GM21360 (cell line): ENCODE results near the gene FOXS1.

ENCODE experiments used
- ATAC-seq: cut with Tn5 transposase; IDR thresholded peaks from one replicate; pipeline ENCODE4 v1.9.1; 2021; ENCODE audit warnings: mild to moderate bottlenecking, moderate library complexity; ENCODE audit not compliant: unreplicated experiment

FOXS1 gene

DNA sequence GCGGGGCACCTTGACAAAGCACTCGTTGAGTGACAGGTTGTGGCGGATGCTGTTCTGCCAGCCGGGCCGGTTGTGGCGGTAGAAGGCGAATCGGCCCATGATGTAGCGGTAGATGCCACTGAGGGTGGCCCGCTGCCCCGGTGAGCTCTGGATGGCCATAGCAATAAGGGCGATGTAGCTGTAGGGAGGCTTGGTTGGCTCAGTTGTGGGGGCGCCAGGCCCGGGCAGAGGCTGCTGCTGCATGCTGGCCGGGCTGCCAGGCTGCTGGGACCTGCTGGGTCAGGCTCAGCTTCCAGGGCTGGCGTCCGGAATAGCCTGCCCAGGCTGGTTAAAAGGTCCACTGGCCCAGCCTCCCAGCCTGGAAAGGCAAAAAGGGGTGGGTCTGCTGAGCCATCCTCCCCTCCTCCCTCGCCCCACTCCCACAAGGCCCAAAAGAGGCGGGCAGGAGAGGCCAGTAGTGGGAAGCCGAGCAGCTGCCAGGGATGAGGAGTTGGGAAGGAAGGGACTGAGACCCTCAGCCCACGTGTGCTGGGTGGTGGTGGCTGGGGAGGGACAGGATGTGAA lies at the start of gene FOXS1:
TSS of gene FOXS1 (minus strand) at position 305 of the 564 bp plus-strand sequence. CDS start at position 243, 62 bp downstream.
- ATAC-seq, result no peak

DNA sequence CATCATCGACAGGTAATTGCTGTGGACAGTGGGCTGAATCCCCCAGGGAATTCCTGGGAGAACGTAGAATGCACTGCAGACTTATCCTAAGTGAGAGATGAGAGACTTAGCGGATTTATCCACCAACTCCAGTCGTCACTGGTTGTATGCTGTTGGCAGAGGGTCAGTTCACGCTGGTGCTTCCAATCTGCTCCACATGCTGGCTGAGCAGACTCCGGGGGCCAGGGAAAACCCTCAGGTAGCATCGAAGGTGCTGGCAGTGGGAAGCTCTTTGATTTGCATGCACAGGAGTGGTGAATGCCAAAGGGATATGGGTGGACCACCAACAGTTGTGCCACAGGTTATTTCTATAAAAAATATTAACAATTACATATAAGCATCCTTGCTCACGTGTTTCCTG lies 45.2 kb upstream of the FOXS1 start:
- no peak for ATAC-seq

DNA sequence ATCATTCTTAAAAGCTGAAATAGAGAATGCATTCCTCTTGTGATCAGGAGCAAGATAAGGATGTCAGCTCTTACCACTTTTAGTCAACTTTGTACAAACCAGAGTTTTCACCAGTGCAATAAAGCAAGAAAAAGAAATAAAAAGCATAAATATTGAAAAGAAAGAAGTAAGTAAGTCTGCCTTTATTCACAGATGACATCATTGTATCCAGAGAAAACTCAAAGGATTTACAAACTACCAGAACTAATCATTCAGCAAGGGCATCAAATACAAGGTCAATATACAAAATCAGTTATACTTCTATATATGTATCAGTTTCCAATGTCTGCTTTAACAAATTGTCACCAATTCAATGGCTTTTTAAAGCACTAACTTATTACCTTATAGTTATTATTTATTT lies 38.4 kb upstream of the FOXS1 start:
- no peak for ATAC-seq

DNA sequence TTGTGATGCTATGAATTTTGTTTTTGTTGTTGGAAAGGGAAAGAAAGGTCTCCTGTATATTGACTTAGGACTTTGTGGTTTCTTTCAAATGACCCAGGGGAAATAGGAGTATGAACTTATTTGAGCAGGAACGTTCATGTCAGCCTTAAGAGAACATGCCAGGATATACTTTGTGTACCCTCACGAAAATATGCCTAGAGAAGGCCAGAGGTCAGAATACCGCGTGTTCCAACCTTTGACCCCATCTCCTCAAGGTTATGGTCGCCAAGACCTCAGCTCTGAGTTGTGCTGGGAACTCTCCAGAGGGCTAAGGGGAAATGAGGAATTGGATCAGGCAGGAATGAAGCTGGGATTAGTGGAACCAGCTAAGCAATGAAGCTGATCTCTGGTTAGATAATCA lies 36.5 kb upstream of the FOXS1 start:
- ATAC-seq, result no peak

DNA sequence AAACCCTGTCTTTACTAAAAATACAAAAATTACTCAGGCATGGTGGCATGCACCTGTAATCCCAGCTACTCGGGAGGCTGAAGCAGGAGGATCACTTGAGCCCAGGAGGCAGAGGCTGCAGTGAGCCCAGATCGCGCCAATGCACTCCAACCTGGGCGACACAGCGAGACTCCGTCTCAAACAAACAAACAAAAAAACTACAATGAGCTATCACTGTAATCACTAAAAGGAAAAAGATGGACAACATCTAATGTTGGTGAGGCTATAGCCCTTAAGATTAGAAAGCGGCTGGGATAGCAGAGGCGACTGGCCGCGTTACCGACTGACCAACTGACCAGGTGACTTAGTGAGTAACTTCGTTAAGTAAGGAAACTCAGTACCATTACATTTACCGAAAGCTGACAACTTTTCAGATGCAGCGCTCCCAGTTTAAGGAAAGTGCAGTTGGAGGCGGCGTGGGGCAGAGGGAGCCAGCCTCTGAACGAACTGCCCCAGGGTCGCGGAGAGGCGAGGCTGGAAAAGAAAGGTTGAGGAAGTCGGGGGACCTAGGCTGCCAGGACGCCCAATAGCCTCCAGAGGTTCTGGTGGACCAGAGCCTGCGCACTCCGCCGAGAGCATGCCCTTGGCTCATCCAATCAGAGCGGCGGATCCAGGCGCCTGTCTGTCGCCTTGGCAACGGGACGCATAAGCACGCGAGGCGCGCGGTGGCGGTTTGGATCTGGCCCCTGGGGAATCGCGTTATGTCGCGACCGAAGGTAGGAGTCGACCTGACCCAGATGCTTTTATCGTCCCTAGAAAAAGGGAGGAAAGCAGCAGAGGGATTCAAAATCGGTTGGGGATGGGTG lies 34.0 kb upstream of the FOXS1 start:
- peak; percentile 86 for ATAC-seq

DNA sequence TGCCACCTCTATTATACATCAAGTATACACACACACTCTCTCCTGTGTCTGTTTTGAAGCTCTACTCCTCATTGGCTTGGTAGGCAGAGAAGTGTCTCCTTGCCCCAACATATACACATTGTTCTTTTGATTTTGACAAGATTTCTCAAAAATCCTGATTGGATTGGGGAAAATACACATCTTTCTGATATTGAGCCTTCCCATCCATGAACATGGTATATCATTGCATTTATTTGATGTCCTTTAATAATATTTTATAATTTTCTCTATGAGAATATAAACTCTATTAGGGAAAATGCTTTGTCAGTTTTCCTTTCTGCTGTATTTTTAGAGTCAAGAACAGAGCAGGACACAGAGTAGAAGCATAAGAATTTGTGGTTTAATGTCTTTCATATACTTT lies 32.3 kb upstream of the FOXS1 start:
- ATAC-seq, result no peak

DNA sequence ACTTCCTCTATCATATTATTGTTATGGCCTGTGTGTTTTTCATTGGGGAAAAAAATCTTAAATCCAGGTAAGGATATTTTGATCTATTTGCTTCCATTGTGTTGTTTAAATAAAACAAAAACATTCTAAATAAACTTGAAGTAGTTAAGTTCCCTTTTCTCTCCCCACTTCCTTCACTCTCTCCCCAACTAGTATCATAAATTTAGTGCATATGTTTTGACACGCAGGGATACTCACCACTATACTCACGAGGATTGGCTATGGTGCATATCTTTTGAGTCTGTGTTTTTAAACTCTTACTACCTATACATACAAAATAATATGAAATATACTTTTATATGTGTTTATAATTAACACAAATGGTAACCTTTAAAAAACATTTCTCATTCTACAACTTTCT lies 30.3 kb upstream of the FOXS1 start:
- ATAC-seq, result no peak

DNA sequence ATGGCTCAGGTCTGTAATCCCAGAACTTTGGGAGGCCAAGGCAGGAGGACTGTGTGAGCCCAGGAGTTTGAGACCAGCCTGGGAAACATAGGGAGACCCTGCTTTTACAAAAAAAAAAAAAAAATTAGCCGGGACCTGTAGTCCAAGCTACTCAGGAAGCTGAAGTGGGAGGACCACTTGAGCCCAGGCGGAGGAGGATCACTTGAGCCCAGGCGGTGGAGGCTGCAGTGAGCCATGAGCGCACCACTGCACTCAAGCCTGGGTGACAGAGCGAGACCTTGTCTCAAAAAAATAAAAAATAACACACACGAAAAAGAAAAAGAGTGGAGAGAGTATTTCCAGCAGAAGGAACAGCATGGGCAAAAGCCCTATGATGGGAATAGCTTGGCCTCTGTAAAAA lies 27.0 kb upstream of the FOXS1 start:
- ATAC-seq, result no peak

DNA sequence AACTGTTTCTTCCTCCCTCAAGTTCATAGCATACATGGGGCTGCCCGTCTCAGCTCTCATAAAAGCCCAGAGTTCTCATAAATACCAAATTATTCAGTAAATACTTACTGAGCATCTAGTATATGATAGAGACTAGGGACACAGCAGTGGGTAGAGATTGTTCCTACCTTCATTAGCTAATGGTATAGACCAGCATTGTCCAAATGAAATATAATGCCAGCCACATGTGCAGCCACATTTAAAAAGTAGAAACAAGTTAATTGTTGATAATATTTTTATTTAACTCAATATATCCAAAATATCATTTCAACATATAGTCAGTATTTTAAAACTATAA lies 26.2 kb upstream of the FOXS1 start:
- ATAC-seq, result no peak

DNA sequence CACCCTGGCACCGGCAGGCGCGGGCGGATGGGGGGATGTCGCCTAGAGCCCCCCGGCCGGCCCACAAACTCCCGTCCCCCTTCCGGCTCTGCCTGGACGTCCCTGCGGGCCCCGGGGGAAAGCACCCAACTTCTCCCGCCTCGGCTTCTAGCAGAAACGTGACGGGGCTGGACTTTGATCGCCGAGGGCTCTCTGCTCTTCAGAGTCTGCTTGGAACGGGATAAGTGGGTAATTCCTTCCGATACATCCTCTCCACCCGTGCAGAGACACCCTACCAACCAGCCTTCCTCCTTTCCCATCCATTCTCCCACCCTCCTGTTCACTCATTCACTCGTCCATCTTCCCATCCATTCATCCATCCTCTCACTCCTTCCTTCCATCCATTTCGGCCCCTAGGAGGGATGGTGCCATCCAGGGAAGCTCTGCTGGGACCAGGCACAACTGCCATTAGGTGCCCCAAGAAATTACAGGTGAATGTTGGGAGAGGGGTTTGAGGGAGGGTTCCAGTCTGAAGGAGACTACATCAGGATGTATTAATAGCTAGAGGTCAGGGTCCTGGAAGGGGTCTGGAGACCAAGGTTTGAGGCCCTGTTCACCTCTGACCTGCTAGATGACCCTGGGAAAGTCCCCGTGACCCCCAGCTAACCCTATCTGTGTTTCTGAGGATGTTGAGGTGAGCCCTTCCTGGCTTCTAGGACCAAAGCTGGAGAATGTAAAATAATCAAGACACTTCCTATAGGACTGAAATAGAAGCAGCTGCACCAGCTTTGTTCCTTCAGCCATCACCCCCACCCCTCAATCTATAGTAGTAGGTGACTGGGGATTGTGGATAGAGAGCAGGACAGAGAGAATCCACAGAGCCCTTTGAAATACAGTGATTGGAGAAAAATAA lies 25.6 kb upstream of the FOXS1 start:
- ATAC-seq, result no peak

DNA sequence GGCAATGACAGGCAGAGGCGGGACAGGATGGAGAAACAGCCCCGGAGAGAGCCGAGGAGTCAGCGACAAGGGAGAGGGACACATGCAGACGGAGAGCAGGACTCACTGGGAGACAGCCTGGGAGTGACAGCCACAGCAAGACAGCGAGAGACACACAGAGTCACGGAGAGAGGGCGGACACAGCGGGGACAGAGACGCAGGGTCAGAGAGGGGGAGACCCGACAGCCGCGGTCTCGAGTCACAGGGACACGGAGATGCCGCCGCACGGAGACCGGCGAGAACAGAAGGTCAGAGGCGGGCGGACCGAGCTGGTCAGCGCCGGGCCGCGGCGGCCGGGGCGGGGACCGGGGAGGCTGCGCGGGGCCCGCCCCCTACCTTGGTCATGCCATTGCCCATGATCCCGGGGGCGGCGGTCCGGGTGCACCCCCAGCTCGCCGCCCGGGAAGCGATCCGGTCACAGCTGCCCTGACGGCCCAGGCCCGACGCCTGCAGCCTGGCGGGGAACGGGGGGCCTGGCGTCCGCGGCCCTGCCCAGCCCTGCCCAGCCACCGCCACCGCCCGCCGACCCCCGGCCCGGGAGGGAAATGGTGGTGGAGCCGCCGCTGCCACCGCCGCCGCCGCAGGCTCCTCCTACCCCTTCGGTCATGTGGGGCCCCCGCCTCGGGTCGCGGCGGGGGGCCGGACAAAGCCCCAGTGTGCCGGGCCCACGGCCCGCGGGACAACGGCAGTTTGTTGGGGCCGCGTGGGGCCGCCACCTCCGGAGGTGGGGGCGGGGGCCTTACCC lies 24.7 kb upstream of the FOXS1 start, which contains the start of the genes DUSP15 and TTLL9:
TSS of gene DUSP15 (minus strand) at position 586 of the 784 bp plus-strand sequence. CDS start at position 396, 190 bp downstream.
TSS of gene TTLL9 (plus strand) at position 693 of the 784 bp plus-strand sequence. CDS start 493 bp downstream, outside the sequence.
- no peak for ATAC-seq

DNA sequence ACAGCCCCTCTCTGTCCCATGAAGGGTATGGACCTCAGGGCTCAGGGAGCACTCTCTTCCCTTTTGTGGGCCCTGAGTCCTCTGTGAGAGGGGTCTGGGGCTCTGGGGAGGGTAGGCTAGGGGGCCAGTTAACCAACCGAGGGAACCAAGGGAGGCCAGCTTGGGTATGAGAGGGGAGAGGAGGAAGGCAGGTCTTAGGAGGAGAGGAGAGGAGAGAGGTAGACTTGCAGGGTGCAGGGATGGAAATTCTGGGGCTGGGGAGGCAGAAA lies 24.2 kb upstream of the FOXS1 start:
- ATAC-seq, result no peak

DNA sequence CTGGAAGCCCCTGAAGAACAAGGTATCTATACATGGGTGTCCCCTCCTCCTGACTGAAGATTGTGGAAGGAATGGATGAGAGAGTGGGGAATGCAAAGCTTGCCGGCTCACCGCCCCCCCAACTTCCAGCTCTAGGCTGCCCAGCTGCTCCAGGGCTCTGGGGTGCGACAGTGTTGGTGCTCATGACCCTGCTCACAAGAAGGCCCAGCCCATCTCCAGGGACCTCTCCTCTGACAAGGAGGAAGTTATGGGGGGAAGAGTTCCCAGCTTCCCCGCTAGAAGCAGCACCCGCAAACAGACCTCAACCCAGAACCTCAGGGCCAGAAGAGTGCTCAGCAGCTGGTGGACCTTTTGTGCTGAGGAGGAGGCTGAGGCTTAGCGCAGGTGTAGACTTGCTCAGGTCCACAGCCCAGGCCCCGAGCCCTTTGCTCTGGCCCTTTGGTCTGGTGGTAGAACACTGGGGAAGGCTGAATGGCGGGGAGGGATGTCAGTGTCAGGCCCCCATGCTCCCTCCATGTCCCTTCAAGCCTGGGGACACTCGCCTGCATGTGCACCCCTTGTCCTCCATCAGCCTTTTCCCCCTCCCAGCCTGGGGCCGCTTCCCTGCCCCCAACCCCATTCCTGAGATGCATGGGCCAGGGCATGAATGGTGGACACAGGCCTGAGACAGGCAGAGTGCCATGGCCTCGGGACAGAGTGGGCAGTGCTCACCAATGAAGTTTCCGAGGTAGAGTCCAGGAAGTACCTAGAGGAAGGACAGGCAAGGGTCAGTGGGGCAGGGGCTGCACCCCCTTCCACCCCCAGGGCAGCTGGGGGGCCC lies 23.7 kb upstream of the FOXS1 start:
- no peak for ATAC-seq

DNA sequence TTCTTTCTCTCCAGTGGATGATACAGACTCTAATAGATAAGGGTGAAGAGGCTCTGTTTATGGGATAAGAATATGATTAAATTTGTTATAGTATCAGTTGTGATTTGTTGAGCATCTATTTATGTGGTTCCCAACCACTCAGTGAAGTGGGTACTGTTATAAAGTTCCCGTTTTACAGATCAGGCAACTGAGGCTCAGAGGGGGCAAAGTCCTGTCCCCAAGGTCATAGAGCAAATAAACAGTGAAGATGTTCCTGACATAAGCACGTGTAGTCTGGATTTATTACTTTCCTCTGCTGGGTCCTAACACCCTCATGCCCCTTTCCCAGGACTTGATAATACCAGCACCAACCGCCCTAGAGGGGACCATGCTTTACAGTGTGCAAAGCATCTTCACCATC lies 20.8 kb upstream of the FOXS1 start:
- ATAC-seq, result no peak

DNA sequence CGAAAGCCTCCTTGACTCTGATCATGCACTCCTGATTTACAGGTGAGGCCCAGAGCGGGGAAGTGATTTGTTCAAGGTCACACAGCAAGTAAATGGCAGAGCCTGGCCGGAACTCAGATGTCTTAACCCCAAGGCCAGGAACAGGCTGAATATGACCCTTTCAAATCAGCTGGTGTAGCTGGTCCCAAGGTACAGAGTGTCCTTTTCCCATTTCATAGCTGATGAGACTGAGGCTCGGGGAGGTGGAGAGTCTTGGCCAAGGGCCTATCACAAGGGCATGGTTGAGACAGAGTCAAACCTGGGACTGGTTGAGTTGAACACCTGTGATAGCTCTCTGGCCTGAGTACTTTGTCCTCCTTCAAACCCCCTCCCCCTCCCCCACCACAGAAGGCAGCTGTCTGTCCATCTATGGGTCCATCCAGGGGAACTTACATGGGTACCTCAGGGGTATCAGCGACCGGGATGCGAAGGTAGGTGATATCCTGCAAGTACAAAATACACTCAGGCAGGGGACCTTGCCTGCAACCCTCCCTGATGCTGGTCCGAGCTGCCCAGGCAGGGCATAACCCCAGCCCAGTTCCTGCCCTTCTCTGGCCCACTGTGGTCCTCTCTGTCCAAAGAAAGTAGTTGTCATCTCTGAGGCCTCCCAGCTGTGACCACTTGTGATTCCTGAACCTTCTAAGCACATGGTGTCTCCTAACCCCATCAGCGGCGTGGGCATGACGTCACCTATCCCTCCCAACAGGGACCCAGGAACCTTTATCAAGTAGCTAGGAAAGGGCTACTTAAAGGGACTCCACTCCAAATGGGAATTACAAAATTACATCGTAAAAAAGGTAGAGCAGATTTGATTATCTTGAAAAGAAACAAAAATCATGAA lies 19.4 kb upstream of the FOXS1 start:
- ATAC-seq, result no peak

DNA sequence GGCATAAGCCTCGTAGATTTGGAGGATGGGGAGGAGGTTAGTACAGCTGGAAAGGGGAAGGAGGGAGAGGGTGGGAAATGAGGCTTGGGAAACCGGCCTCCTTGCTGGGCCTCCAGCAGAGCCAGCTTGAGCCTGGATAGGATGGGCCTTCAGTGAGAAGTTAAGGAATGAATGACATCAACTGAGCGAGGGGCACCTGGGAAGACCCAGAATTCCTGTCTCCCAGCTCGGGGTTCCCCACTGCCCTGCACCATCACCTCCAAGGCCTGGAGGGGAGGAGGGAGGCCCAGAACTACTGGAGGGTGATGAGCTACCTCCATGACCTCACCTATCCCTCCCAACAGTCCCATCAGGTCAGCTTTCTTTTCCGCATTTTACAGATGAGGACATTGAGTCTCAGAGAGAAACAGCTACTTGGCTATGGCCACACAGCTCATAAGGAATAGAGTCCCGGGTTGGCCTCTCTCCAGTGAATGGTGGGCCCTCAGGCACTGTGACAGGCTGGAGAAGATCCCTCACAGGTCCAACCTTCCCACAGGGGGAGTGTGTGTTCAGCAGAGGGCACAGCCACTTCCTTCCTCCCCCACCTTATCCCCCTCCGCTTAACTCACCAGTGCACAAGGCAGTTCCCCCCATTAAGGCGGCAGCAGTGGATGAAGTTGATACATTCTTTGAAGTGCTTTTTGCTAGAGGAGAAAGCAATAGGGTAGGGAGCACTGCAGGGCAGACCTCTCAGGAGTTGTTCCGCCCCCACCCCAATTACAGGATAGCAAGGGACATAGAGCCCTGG lies 18.1 kb upstream of the FOXS1 start:
- ATAC-seq, result no peak

DNA sequence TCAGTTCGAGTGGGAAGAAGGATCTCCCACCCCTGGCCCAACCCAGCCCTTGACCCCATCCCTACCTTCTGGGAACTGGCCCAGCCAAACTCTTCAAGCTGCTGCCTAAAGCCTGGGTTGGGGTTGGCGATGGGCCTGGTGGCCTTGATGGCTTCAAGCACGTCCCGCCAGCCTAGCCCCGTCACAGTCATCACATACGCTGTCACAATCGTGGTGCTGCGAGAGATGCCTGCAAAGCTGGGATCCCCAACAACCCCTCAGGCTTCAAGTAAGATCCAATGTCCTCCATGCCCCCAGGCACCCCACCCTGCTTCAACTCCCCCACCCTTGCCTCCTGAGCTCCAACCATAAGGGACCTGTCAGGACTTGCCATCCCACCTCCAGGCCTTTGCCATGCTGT lies 17.1 kb upstream of the FOXS1 start:
- no peak for ATAC-seq

DNA sequence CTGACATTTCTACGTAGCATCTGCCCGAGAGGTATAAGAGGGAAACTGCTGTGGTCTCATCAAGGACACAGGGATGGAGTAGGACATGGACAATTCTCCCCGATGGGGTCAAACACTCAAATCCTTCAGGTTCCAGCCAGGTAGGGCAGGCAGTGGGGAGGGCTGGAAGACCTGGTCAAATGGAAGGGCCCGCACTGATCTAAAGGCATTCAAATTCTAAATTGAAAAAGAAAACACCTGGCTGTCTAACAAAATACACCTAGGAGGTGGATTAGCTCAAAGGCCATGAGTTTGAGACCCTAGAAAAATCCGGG lies 16.7 kb upstream of the FOXS1 start:
- no peak for ATAC-seq
